HEK293 (cell line): ENCODE data around the gene ROBO4.

Source experiments
- CTCF ChIA-PET: fragments of 350-600 bp; formaldehyde crosslinking; extraction: SDS; loops from one replicate; lab custom pipeline; 2021; ENCODE audit warnings: antibody characterized with exemption; lab: Yijun Ruan, JAX
- POLR2A ChIA-PET: fragments of 300-600 bp; formaldehyde crosslinking; extraction: SDS; loops from one replicate; lab custom pipeline; 2020; ENCODE audit warnings: antibody characterized with exemption, inconsistent platforms; lab: Yijun Ruan, JAX
- H3K27ac ChIP-seq: fragments of 200-500 bp; sonication (Bioruptor generic); 2 replicates; pipeline ENCODE4 v1.5.1; 2014; ENCODE audit warnings: low read depth, low read length, control low read depth, inconsistent platforms; ENCODE audit errors: extremely low read depth
- H3K36me3 ChIP-seq, 2 experiments: fragments of 200-500 bp in 1 of 2; sonication (Bioruptor generic) in 1 of 2; 1 replicate in 1 of 2; 2 replicates in 1 of 2; pipeline ENCODE4 v1.5.1; 2014 to 2017; ENCODE audit warnings: inconsistent platforms in 2 of 2, low read length in 2 of 2; ENCODE audit not compliant: control insufficient read depth in 2 of 2, insufficient read depth in 1 of 2
- H3K4me1 ChIP-seq: fragments of 200-500 bp; sonication (Bioruptor generic); 2 replicates; pipeline ENCODE4 v1.5.1; 2014; ENCODE audit warnings: mild to moderate bottlenecking, low read length, inconsistent platforms; ENCODE audit not compliant: control insufficient read depth, insufficient read depth
- H3K4me3 ChIP-seq: 2 replicates; pipeline ENCODE4 v1.5.1; 2011; ENCODE audit warnings: low read depth, mild to moderate bottlenecking, control low read depth, low read length, moderate library complexity
- H3K9me3 ChIP-seq: fragments of 200-500 bp; sonication (Bioruptor generic); 2 replicates; pipeline ENCODE4 v1.5.1; 2014; ENCODE audit warnings: low read depth, low read length, inconsistent platforms; ENCODE audit not compliant: control insufficient read depth, insufficient read depth
- GLIS2 ChIP-seq: fragments of 450-650 bp; formaldehyde crosslinking; IDR thresholded peaks from 2 replicates; pipeline ENCODE4 v1.5.1; 2016; ENCODE audit warnings: missing biosample characterization, missing genetic modification characterization
- HOXD13 ChIP-seq: sonication (generic); formaldehyde crosslinking; IDR thresholded peaks from 2 replicates; pipeline ENCODE4 v1.8.0; 2022; ENCODE audit warnings: missing genetic modification reagents, borderline replicate concordance
- OSR2 ChIP-seq: fragments of 450-650 bp; formaldehyde crosslinking; IDR thresholded peaks from 2 replicates; pipeline ENCODE4 v1.5.1; 2016; ENCODE audit warnings: missing biosample characterization, missing genetic modification characterization
- PRDM10 ChIP-seq: fragments of 450-650 bp; formaldehyde crosslinking; IDR thresholded peaks from 2 replicates; pipeline ENCODE4 v1.5.1; 2016; ENCODE audit warnings: missing biosample characterization, missing genetic modification characterization
- SP7 ChIP-seq: fragments of 450-650 bp; formaldehyde crosslinking; IDR thresholded peaks from 2 replicates; pipeline ENCODE4 v1.5.1; 2016; ENCODE audit warnings: missing biosample characterization, missing genetic modification characterization
- WT1 ChIP-seq: fragments of 450-650 bp; formaldehyde crosslinking; IDR thresholded peaks from 2 replicates; pipeline ENCODE4 v1.5.1; 2016; ENCODE audit warnings: missing biosample characterization, missing genetic modification characterization
- YY1 ChIP-seq: fragments of 450-650 bp; formaldehyde crosslinking; IDR thresholded peaks from 2 replicates; pipeline ENCODE4 v1.5.1; 2018; ENCODE audit warnings: missing biosample characterization, missing genetic modification characterization
- ZBTB10 ChIP-seq: fragments of 450-650 bp; formaldehyde crosslinking; IDR thresholded peaks from 2 replicates; pipeline ENCODE4 v1.5.1; 2016; ENCODE audit warnings: missing biosample characterization, missing genetic modification characterization
- ZBTB7A ChIP-seq: fragments of 450-650 bp; formaldehyde crosslinking; IDR thresholded peaks from 2 replicates; pipeline ENCODE4 v1.5.1; 2016; ENCODE audit warnings: low read depth, missing biosample characterization, missing genetic modification characterization
- ZNF16 ChIP-seq: fragments of 450-650 bp; formaldehyde crosslinking; IDR thresholded peaks from 2 replicates; pipeline ENCODE4 v1.5.1; 2016; ENCODE audit warnings: low read depth, missing biosample characterization, missing genetic modification characterization
- ZNF280C ChIP-seq: fragments of 450-650 bp; formaldehyde crosslinking; IDR thresholded peaks from 2 replicates; pipeline ENCODE4 v1.5.1; 2016; ENCODE audit warnings: missing biosample characterization, missing genetic modification characterization
- ZNF37A ChIP-seq: fragments of 450-650 bp; IDR thresholded peaks from 2 replicates; pipeline ENCODE4 v1.5.1; 2018; ENCODE audit warnings: missing biosample characterization, missing genetic modification characterization
- ZNF423 ChIP-seq: fragments of 450-650 bp; formaldehyde crosslinking; IDR thresholded peaks from 2 replicates; pipeline ENCODE4 v1.5.1; 2016; ENCODE audit warnings: missing biosample characterization, missing genetic modification characterization
- ZNF473 ChIP-seq: fragments of 450-650 bp; formaldehyde crosslinking; IDR thresholded peaks from 2 replicates; pipeline ENCODE4 v1.5.1; 2017; ENCODE audit warnings: missing biosample characterization, missing genetic modification characterization
- ZNF623 ChIP-seq: fragments of 450-650 bp; formaldehyde crosslinking; IDR thresholded peaks from 2 replicates; pipeline ENCODE4 v1.5.1; 2016; ENCODE audit warnings: missing biosample characterization, missing genetic modification characterization
- ZNF645 ChIP-seq: fragments of 450-650 bp; formaldehyde crosslinking; IDR thresholded peaks from 2 replicates; pipeline ENCODE4; 2016; ENCODE audit warnings: missing biosample characterization, missing genetic modification characterization
- ZNF664 ChIP-seq: fragments of 450-650 bp; formaldehyde crosslinking; IDR thresholded peaks from 2 replicates; pipeline ENCODE4 v1.5.1; 2016; ENCODE audit warnings: missing biosample characterization, missing genetic modification characterization
- ZNF701 ChIP-seq: fragments of 450-650 bp; formaldehyde crosslinking; IDR thresholded peaks from 2 replicates; pipeline ENCODE4 v1.5.1; 2016; ENCODE audit warnings: missing biosample characterization, missing genetic modification characterization
- ZXDB ChIP-seq: fragments of 450-650 bp; formaldehyde crosslinking; IDR thresholded peaks from 2 replicates; pipeline ENCODE4 v1.5.1; 2016; ENCODE audit warnings: missing biosample characterization, missing genetic modification characterization
- TF ChIP-seq, protein P1 (sequence below): IDR thresholded peaks from 2 replicates; pipeline ENCODE4 v1.6.1; 2011; ENCODE audit warnings: mild to moderate bottlenecking, low read depth, low read length, borderline replicate concordance

ROBO4 gene

DNA sequence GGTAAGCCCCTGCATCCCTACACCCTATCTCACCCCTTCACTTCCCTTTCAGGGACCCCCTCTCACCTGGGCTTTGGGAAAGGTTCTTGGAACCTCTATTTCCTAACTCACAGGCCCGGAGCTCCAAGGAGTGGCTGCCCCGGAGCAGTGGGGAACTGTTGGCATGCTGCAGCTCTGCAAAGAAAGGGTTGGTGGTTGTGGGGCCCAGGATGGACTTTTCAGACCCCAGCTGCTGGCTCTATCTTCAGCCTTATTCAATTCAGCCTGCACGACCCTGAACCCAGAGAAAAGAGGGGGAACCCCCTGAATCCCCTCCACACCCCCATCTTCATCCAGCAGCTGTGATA is 10.0 kb downstream of the ROBO4 start:
- no peaks in the 10 kb centered on the region for H3K4me1 ChIP-seq
- no peaks in the 10 kb centered on the region for H3K9me3 ChIP-seq
- TF ChIP-seq ZNF664 (tag by site-specific recombination): no peak
- no peak for TF ChIP-seq ZNF473 (tag by site-specific recombination)
- TF ChIP-seq OSR2 (tag by site-specific recombination): no peak
- ChIA-PET POLR2A (interaction anchor here (1.3 kb wide), 1 partner anchor 11 kb away, joined by 3 read pairs; no protein-coding TSS in a partner anchor), CTCF (interaction anchor here (1.8 to 2.1 kb wide), 2 partner anchors 11 to 50 kb away, joined by 3 to 10 read pairs; no protein-coding TSS in a partner anchor)
- no peaks in the 10 kb centered on the region for H3K36me3 ChIP-seq
- no peak overlapping the region for H3K4me3 ChIP-seq
- H3K27ac ChIP-seq: no peak overlapping the region

GRCh38 chr11:124886978-124887666 is 10.5 kb downstream of the ROBO4 start:
- TF ChIP-seq ZBTB10 (no peak), ZNF645 (no peak), ZNF423 (tag by site-specific recombination) (no peak), HOXD13 (CRISPR knock-in tag) (no peak), GLIS2 (tag by site-specific recombination) (no peak), YY1 (tag by site-specific recombination) (no peak), ZXDB (tag by site-specific recombination) (no peak), PRDM10 (no peak), WT1 (tag by site-specific recombination) (no peak), ZBTB7A (tag by site-specific recombination) (no peak), ZNF701 (tag by site-specific recombination) (no peak), SP7 (no peak), ZNF280C (no peak), ZNF16 (tag by site-specific recombination) (no peak), ZNF37A (tag by site-specific recombination) (no peak), ZNF623 (no peak)
- TF ChIP-seq, protein P1, sequence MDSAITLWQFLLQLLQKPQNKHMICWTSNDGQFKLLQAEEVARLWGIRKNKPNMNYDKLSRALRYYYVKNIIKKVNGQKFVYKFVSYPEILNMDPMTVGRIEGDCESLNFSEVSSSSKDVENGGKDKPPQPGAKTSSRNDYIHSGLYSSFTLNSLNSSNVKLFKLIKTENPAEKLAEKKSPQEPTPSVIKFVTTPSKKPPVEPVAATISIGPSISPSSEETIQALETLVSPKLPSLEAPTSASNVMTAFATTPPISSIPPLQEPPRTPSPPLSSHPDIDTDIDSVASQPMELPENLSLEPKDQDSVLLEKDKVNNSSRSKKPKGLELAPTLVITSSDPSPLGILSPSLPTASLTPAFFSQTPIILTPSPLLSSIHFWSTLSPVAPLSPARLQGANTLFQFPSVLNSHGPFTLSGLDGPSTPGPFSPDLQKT: no peak
- Histone ChIP-seq H3K9me3 (no peaks in the 10 kb centered on the region), H3K4me3 (no peak overlapping the region), H3K27ac (no peak overlapping the region), H3K4me1 (no peaks in the 10 kb centered on the region), H3K36me3 (no peaks in the 10 kb centered on the region)
- POLR2A ChIA-PET: no interaction called here
- CTCF ChIA-PET: interaction anchor here (2.1 kb wide), 1 partner anchor 10 kb away, joined by 10 read pairs; no protein-coding TSS in a partner anchor
